SK-N-SH (cell line): ENCODE measurements around the gene DCAF17. TPM values are rescaled to one million over a fixed set of nuclear protein-coding genes. Genes with fewer than 3 reads are reported as not detected.

Experiments
- CTCF ChIA-PET: fragments of 300-600, 350-600 bp; formaldehyde crosslinking; extraction: SDS; loops from one replicate; lab custom pipeline; 2021; lab: Yijun Ruan, JAX
- POLR2A ChIA-PET: fragments of 350-600 bp; sonication (Branson Sonifier 250); formaldehyde crosslinking; extraction: SDS; loops from one replicate; lab custom pipeline; 2020; ENCODE audit warnings: antibody characterized with exemption, inconsistent platforms; lab: Yijun Ruan, JAX
- DNase-seq: peaks from one replicate; pipeline ENCODE4 v3.0.0; 2012
- H2AFZ ChIP-seq: fragments of 200-600 bp; sonication (generic); 2 replicates; pipeline ENCODE4 v1.8.1; 2016; ENCODE audit warnings: antibody characterized with exemption, mild to moderate bottlenecking, low read depth
- H3F3A ChIP-seq: fragments of 200-600 bp; sonication (generic); replicated peaks from 2 replicates; pipeline ENCODE3; 2016; ENCODE audit warnings: antibody characterized with exemption, mild to moderate bottlenecking; ENCODE audit not compliant: insufficient read depth
- H3K27ac ChIP-seq, 2 experiments: fragments of 200-500 bp in 1 of 2; fragments of 200-600 bp in 1 of 2; sonication (Bioruptor generic) in 1 of 2; sonication (generic), shearing (Covaris generic) in 1 of 2; 2 replicates each; pipeline versions ENCODE4 v1.5.1 to v1.6.1; 2014 to 2016; ENCODE audit warnings: low read depth in 2 of 2, inconsistent platforms in 1 of 2, low read length in 1 of 2, mild to moderate bottlenecking in 1 of 2, mixed read lengths in 1 of 2
- H3K27me3 ChIP-seq: fragments of 200-600 bp; sonication (generic), shearing (Covaris generic); 2 replicates; pipeline ENCODE4 v1.6.1; 2016; ENCODE audit warnings: mixed run types; ENCODE audit not compliant: insufficient read depth
- H3K36me3 ChIP-seq, 2 experiments: fragments of 200-500 bp in 1 of 2; fragments of 200-600 bp in 1 of 2; sonication (Bioruptor generic) in 1 of 2; sonication (generic) in 1 of 2; replicated peaks in 1 of 2; 2 replicates each; pipeline versions ENCODE3 to v1.5.1; 2014 to 2016; ENCODE audit warnings: low read length in 1 of 2, mild to moderate bottlenecking in 1 of 2; ENCODE audit not compliant: insufficient read depth in 2 of 2, control insufficient read depth in 1 of 2
- H3K4me1 ChIP-seq, 2 experiments: fragments of 200-500 bp in 1 of 2; fragments of 200-600 bp in 1 of 2; sonication (Bioruptor generic) in 1 of 2; sonication (generic), shearing (Covaris generic) in 1 of 2; 2 replicates each; pipeline versions ENCODE4 v1.5.1 to v1.6.1; 2014 to 2016; ENCODE audit warnings: low read depth in 1 of 2, low read length in 1 of 2, mixed run types in 1 of 2; ENCODE audit not compliant: insufficient read depth in 2 of 2, control insufficient read depth in 1 of 2
- H3K4me2 ChIP-seq: fragments of 200-600 bp; sonication (generic), shearing (Covaris generic); 2 replicates; pipeline ENCODE4 v1.6.1; 2017; ENCODE audit warnings: mixed run types
- H3K4me3 ChIP-seq, 2 experiments: fragments of 200-500 bp in 1 of 2; fragments of 200-600 bp in 1 of 2; sonication (Bioruptor generic) in 1 of 2; sonication (generic), shearing (Covaris generic) in 1 of 2; 2 replicates each; pipeline versions ENCODE4 v1.5.1 to v1.8.1; 2014 to 2016; ENCODE audit warnings: low read depth in 2 of 2, inconsistent platforms in 1 of 2, low read length in 1 of 2, mild to moderate bottlenecking in 1 of 2, mixed read lengths in 1 of 2, moderate library complexity in 1 of 2
- H3K79me2 ChIP-seq: fragments of 200-600 bp; sonication (generic); 2 replicates; pipeline ENCODE4 v1.8.1; 2017; ENCODE audit warnings: mild to moderate bottlenecking; ENCODE audit not compliant: insufficient read depth
- H3K9ac ChIP-seq: fragments of 200-600 bp; sonication (generic); 2 replicates; pipeline ENCODE4 v1.6.1; 2017; ENCODE audit warnings: mixed run types
- H3K9me2 ChIP-seq: fragments of 200-600 bp; sonication (generic); 2 replicates; pipeline ENCODE4 v1.6.1; 2017; ENCODE audit warnings: mixed run types
- H3K9me3 ChIP-seq: fragments of 200-600 bp; sonication (generic); 2 replicates; pipeline ENCODE4 v1.6.1; 2017; ENCODE audit warnings: mixed run types, mild to moderate bottlenecking, moderate library complexity
- H4K20me1 ChIP-seq: fragments of 200-600 bp; sonication (generic); 2 replicates; pipeline ENCODE4 v1.6.1; 2017; ENCODE audit warnings: mild to moderate bottlenecking, mixed run types; ENCODE audit not compliant: insufficient read depth
- CHD2 ChIP-seq: fragments of 150-350 bp; IDR thresholded peaks from 2 replicates; pipeline ENCODE4 v1.6.1; 2018; ENCODE audit warnings: low read length; ENCODE audit not compliant: partially characterized antibody
- ELF1 ChIP-seq: IDR thresholded peaks from 2 replicates; pipeline ENCODE4 v1.4.0; 2012
- EP300 ChIP-seq, 2 experiments: IDR thresholded peaks; 2 replicates each; pipeline versions ENCODE4 v1.4.0 to v1.6.1; 2012; ENCODE audit warnings: borderline replicate concordance in 1 of 2, low read depth in 1 of 2, low read length in 1 of 2
- EZH2phosphoT487 ChIP-seq: fragments of 200-600 bp; sonication (generic); IDR thresholded peaks from 2 replicates; pipeline ENCODE4 v1.6.1; 2017; ENCODE audit warnings: low read depth, mixed run types, mild to moderate bottlenecking, antibody characterized with exemption, moderate library complexity, borderline replicate concordance
- FOXJ3 ChIP-seq: sonication (generic); formaldehyde crosslinking; IDR thresholded peaks from 2 replicates; pipeline ENCODE4 v1.5.1; 2020; ENCODE audit warnings: mild to moderate bottlenecking, missing genetic modification reagents
- FOXM1 ChIP-seq: IDR thresholded peaks from 2 replicates; pipeline ENCODE4 v1.4.0; 2012; ENCODE audit warnings: low read depth, mild to moderate bottlenecking
- IRF3 ChIP-seq: fragments of 150-350 bp; IDR thresholded peaks from 2 replicates; pipeline ENCODE4 v1.6.1; 2016; ENCODE audit warnings: mild to moderate bottlenecking, low read depth, low read length
- JUND ChIP-seq: IDR thresholded peaks from 2 replicates; pipeline ENCODE4 v1.4.0; 2012
- MAX ChIP-seq: IDR thresholded peaks from 2 replicates; pipeline ENCODE4 v1.4.0; 2012; ENCODE audit warnings: low read depth
- NFIC ChIP-seq: IDR thresholded peaks from 2 replicates; pipeline ENCODE4 v1.4.0; 2012; ENCODE audit warnings: borderline replicate concordance
- RCOR1 ChIP-seq: fragments of 150-350 bp; IDR thresholded peaks from 2 replicates; pipeline ENCODE4 v1.6.1; 2017; ENCODE audit warnings: antibody characterized with exemption, low read length
- REST ChIP-seq: IDR thresholded peaks from 2 replicates; pipeline ENCODE4 v1.6.1; 2012; ENCODE audit warnings: mild to moderate bottlenecking, low read depth, low read length, moderate library complexity
- RFX5 ChIP-seq: IDR thresholded peaks from 2 replicates; pipeline ENCODE4 v1.6.1; 2012; ENCODE audit warnings: mild to moderate bottlenecking, improper control_type of control experiment, low read length
- RXRA ChIP-seq: IDR thresholded peaks from 2 replicates; pipeline ENCODE4 v1.4.0; 2012; ENCODE audit warnings: low read depth, mild to moderate bottlenecking, borderline replicate concordance
- SIN3A ChIP-seq: IDR thresholded peaks from 2 replicates; pipeline ENCODE4 v1.6.1; 2012; ENCODE audit warnings: low read depth, mild to moderate bottlenecking, low read length, moderate library complexity, borderline replicate concordance
- YY1 ChIP-seq: IDR thresholded peaks from 2 replicates; pipeline ENCODE4 v1.4.0; 2012; ENCODE audit warnings: low read depth, mild to moderate bottlenecking
- WGBS: methylation state at CpG from one replicate; pipeline ENCODE4 v1.1.6; 2017; ENCODE audit warnings: low lambda C conversion rate; 5-methylcytosine and 5-hydroxymethylcytosine counted together
- polyA plus RNA-seq, 3 experiments: library from polyadenylated mRNA; depleted of rRNA; stranded (reverse); fragments of >200 nt; gene quantifications; 2 replicates each; pipeline ENCODE4 v1.2.3, GENCODE V29; 2012

Gene DCAF17
- polyA plus RNA-seq, 1 of the 3 experiments (the other 2 are of a cell fraction) = 4.9 TPM

- Histone ChIP-seq H3K4me3 (no peak overlapping the region), H3K9ac (no peak overlapping the region), H4K20me1 (no peaks in the 10 kb centered on the region), H3K36me3 (peaks cover 0 to 2% of the 10 kb centered on the region in 2 experiments), H3K4me2 (no peak overlapping the region), H3K9me2 (no peaks in the 10 kb centered on the region), H3K27me3 (no peaks in the 10 kb centered on the region), H3K27ac (no peak overlapping the region)
- WGBS = 95% methylated on average over 3 of the region's 3 CpGs
- CTCF ChIA-PET = no interaction called here
- no peak for DNase-seq
- TF ChIP-seq CHD2 (no peak), YY1 (no peak), NFIC (no peak), FOXM1 (no peak), RXRA (no peak), RCOR1 (no peak), ELF1 (no peak), FOXJ3 (no peak), EZH2phosphoT487 (no peak), RFX5 (no peak), REST (no peak)
- TF ChIP-seq, all 33 proteins: peak for 0
- peaks cover 10% of the 10 kb centered on the region; the same call in 1 of the 2 replicates for H3K79me2 ChIP-seq
- H3F3A ChIP-seq = peaks cover 13% of the 10 kb centered on the region
- peaks cover 0 to 9% of the 10 kb centered on the region in 2 experiments; a peak in 1 of 4 replicates for H3K4me1 ChIP-seq
- peaks cover 13% of the 10 kb centered on the region; the same call in 1 of the 2 replicates for H3K9me3 ChIP-seq
- POLR2A ChIA-PET = no interaction called here
- H2AFZ ChIP-seq = no peak overlapping the region
These were observed 33.6 kb upstream of the DCAF17 start for GRCh38 chr2:171400395-171400794.

GRCh38 chr2:171401947-171402346, 32.1 kb upstream of the DCAF17 start:
- TF ChIP-seq FOXM1 = no peak
- TF ChIP-seq IRF3 = no peak
- TF ChIP-seq EZH2phosphoT487 = no peak
- TF ChIP-seq MAX = no peak
- no peak for TF ChIP-seq SIN3A
- TF ChIP-seq JUND = no peak
- no peak for TF ChIP-seq EP300 (IDR thresholded peaks at IDR 0.05; ENCODE audit: borderline replicate concordance in 1 of 2, low read depth in 1 of 2, low read length in 1 of 2)
- TF ChIP-seq, all 33 proteins: peak for 0
- Histone ChIP-seq H3K27ac (no peak overlapping the region), H3K27me3 (no peaks in the 10 kb centered on the region), H2AFZ (no peak overlapping the region), H3K9ac (no peak overlapping the region), H3K9me3 (peaks cover 10% of the 10 kb centered on the region; the same call in 1 of the 2 replicates), H3K79me2 (peaks cover 14% of the 10 kb centered on the region; the same call in 1 of the 2 replicates), H3K4me3 (no peak overlapping the region), H3K4me2 (no peak overlapping the region), H3K4me1 (peaks cover 0 to 9% of the 10 kb centered on the region in 2 experiments; a peak in 1 of 4 replicates), H3K36me3 (peaks cover 0 to 2% of the 10 kb centered on the region in 2 experiments), H4K20me1 (no peaks in the 10 kb centered on the region), H3K9me2 (no peaks in the 10 kb centered on the region), H3F3A (peaks cover 13% of the 10 kb centered on the region)
- no peak for DNase-seq
- WGBS = 94% methylated on average over 1 of the region's 1 CpG
- ChIA-PET POLR2A (no interaction called here), CTCF (interaction anchor here (1.2 kb wide), 1 partner anchor 15 kb away, joined by 3 read pairs; no protein-coding TSS in a partner anchor)
